GM19099 (cell line): ENCODE measurements around the gene ASH1L.

ENCODE experiments used
- POLR2A ChIP-seq: IDR thresholded peaks from 3 replicates; pipeline ENCODE4 v1.6.1; 2011; ENCODE audit warnings: low read depth; ENCODE audit not compliant: insufficient read length; ENCODE audit errors: extremely low read depth

The ASH1L gene

GRCh38 chr1:155485945-155486344 is 76.7 kb downstream of the ASH1L start:
- TF ChIP-seq POLR2A, result no peak

DNA sequence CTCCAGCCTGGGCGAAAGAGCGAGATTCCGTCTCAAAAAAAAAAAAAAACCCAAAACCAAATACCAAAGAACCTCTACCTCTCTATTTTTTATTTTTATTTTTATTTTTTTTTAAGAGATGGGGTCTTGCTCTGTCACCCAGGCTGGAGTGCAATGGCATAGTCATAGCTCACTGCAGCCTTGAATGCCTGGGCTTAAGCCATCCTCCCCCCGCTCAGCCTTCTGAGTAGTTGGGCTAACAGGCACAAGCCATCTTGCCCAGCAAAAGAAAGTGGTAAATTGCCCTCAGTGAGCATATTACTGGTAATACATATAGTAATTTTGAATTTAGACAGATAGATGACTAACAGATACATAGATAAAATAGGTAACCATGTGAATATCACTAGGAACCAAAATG is 77.4 kb downstream of the ASH1L start:
- no peak for TF ChIP-seq POLR2A

DNA sequence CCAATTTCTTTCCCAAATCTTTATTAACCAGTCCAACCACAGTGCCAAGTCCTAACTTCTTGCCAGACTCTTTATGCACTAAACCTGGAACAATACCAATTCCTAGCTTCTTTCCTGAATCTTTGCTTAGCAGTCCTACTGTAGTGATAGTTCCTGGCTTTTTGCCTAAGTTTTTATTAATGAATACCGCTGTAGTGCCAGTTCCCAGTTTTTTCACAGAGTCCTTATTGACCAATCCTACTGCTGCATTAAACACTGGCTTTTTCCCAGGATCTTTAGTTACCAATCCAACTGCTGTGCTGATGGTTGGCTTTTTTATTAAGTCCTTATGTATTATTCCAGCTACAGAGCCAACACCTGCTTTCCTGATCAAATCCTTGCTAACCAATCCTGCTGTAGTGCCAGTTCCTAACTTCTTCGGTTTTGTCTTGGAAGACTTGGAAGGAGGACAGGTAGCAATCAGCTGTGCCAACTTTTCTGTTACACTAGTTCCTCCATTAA is 80.8 kb downstream of the ASH1L start:
- TF ChIP-seq POLR2A, result no peak

DNA sequence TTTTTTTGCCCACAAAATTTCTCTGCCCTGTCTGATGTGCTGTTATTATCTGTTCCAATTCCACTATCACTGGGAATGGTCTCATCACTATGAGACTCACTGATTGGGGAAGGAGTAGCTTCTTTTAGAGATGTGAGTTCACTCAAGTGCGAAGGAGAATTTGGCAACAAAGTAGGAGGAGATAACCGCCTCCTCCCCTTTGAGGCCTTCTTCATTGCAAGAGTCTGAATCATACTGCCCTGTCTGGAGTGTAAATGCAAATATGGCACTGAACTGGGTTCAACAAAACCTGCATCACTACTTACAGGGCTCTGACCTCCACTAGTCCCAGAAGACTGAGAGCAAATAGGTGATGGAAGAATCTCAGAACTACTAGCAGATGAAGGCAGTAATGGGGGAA is 83.4 kb downstream of the ASH1L start:
- no peak for TF ChIP-seq POLR2A

DNA sequence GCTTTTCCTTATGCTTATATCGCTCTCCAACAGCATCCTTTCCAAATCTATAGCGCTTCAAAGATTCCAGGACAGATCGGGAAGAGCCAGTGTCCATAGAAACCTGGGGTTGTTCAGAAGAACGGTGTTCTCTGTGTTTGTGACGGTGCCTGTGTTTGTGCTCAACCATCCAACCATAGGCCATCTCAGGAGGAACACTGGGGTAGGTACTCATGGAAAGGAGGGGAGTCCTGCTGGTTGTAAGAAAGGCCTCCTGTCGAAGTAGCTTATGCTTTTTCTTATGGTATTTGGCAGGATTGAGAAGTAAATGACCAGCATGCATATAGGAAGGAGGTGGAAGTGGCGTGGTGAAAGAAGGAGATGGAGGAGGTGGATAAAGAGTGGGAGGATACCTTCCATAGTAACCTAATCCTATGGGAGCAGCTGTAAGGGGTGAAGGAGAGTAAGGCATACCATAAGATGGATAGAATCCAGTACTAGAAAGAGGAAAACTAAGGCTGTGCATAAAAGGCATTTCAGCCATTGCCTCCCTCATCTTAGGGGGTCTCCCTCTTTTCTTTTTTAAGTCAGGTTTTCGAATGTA is 84.2 kb downstream of the ASH1L start:
- TF ChIP-seq POLR2A, result no peak

GRCh38 chr1:155474146-155474545 is 88.5 kb downstream of the ASH1L start:
- no peak for TF ChIP-seq POLR2A

- TF ChIP-seq POLR2A, result no peak
Observed at GRCh38 chr1:155473151-155473821, 89.3 kb downstream of the ASH1L start.

DNA sequence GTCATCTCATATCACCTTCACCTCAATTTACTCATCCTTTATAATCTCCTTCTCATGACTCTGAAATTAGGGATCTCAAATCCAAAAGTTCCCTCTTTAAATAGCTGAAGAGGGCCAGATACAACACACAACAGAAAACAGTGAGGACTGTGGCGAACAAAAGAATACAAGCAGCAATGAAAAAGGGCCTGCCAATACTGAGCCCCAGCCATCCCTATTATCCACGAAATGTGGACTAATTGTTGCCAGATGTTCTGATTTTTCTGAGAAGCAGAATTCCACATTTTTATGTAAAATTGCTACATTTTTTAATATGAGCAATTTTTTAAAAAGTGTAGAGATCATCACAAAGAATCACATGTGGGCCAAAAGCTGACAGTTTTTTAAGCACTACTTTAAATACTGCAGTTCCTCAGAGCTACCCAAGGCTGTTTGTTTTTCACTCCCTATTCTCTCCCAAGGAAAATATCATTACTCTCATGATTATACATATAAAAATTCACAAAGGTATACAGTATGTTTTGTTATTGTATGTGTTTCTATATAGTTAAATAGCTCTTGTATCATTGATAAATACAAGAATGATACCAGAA is 90.0 kb downstream of the ASH1L start:
- TF ChIP-seq POLR2A, result no peak

DNA sequence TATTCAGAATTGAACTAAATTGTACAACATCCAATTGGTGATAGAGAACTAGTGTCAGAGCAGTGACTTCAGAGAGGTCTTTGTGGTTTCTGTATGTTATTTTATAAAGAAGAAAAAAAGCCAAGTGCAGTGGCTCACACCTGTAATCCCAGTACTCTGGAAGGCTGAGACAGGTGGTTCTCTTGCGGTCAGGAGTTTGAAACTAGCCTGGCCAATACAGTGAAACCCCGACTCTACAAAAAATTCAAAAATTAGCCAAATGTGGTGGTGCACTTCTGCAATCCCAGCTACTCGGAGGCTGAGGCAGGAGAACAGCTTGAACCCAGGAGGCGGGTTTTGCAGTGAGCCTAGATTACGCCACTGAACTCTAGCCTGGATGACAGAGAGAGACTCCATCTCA is 90.7 kb downstream of the ASH1L start:
- no peak for TF ChIP-seq POLR2A

DNA sequence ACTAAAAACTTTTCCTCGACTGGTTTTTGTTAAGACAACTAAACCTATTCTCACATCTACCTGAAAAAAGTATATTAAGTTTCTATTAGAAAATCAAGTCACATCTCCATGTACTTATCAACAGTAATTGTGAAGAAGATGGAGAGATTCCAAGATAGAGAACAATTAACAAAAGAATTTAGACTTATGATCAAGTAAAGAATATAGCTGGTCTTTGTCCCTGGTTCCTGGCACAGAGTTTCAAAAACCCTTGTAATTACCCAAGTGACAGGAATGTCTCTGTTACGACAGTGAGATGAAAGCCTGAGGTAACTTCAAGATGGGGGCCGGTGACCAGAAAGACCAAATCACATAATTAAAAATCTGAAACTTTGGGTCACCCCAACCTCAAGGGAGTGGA is 91.6 kb downstream of the ASH1L start:
- no peak for TF ChIP-seq POLR2A

- TF ChIP-seq POLR2A, result no peak
Observed at GRCh38 chr1:155466996-155467395, 95.6 kb downstream of the ASH1L start.

- no peak for TF ChIP-seq POLR2A
Observed at GRCh38 chr1:155466617-155466972, 96.0 kb downstream of the ASH1L start.

DNA sequence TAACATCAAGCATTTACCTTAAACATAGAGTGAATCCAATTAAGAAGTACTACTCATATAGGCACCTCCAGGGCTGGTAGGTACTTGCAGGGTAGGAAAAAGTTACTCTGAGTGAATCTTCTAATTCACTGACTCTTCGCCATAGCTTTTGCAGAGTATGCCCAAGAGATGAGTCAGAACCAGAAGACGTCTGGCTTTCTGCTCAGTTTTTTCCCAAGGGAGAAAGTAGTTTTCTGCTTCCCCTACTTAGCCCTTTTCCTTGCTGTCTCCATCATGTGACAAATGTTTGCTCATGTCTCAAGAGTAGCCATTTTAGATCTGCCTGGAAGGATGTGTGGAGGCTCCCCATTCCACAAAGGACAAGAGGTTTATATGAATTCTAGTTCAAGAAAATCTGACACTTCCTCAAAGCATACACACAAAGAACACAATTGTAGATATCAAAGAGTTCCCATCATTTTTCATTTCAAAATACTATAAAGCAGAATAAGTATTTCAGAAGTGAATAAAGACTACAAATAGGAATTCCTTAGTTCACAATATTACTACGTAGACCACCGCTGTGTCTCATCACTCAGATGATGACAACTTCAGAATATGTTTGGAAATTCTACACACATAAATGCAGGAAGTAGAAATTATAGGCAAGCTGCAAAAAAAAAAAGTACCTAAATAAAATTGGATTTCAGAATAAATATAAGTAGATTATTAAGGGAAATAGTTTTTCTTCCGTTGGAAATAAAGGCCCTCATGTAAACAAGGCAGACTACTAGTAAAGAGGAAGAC is 98.5 kb downstream of the ASH1L start:
- TF ChIP-seq POLR2A, result no peak

- no peak for TF ChIP-seq POLR2A
Observed at GRCh38 chr1:155458111-155458510, 104.5 kb downstream of the ASH1L start.

DNA sequence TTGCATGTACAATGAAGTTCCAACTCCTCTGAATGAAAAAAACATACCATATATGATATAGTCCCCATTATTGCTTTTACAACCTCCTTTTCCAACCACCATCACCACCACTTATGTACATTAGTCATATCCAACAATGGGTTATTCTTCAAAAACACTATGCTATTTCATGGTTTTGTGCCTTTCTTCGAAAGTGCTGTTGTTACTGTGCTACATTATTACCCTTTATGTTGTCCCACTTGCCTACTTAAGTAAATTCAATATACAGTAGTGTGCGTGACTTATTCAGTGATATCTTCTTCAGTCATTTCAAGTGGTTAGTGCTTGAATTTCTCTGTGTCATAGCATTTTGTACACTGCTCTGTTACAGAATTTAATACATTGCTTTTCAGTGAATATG is 105.3 kb downstream of the ASH1L start:
- TF ChIP-seq POLR2A, result no peak
